Kasumi-1 (cell line): ENCODE data around the gene TWSG1.
"Not testable (repeated sequence)": the region's sequence is repeated elsewhere in the genome, so short reads cannot be mapped to it uniquely, and the experiment has no call there.

Experiments used
- DNase-seq, 2 experiments: peaks; one replicate each; lab custom pipeline; 2025; lab: John Stamatoyannopoulos, UW

The TWSG1 gene

DNA sequence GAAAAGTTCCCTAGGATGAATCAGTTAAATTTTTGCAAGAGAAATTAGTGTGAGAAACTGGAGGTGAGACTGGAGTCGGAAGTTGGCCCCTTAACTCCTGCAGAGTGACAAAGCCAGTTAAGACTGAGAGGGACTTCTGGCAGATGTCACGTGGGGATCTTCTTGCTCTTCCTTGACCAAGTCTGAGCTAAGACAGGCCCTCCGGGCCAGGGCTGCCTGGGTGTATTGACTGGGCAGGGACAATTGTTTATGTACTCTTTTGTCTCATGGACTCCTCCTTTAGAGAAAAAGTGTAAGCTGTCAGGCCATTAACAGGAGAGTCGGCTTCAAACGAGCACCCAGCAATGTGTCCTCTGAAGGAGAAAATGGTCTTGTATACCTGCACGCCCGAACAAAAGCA is 92.2 kb downstream of the TWSG1 start:
- DNase-seq, result no peak

GRCh38 chr18:9428301-9428706 is 93.7 kb downstream of the TWSG1 start:
- DNase-seq, result no peak

DNA sequence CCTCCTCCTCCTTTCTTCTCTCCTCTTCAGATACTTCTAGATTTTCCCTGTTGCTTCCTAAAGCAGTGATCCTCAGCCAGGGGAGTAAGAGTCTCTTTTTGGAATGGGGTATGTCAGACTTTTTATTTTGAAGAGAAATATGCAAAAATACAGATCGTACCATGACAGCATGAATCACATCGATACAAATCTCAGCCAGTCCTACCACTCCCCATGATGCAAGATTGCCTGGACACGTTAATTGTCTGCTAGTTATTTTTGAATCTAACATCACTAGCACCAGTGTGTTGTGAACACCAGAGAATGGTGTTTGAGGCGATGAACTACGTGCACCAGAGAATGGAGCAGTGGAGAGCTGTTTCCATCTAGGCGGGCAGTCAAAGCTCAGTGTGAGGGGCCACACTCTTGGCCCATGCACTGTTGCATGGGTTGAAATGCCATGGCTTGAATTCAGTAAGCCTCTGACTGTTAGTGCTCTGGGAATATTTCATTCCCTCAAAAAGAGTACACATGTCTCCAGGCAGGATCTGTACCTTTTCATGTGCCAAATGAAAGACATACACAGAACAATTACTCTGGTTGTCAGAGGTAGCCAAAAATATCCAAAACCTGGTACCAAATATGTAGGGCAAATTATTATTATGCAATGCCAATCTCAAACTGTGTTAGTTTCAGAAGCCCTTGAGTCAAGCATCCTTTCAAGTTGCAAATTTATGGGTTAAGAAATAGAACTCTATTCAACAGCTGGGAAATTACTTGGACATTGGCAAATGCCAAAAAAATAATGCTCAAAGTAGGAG is 94.5 kb downstream of the TWSG1 start:
- no peak for DNase-seq

- no peak for DNase-seq
These were observed 95.1 kb downstream of the TWSG1 start for GRCh38 chr18:9429662-9429993.

DNA sequence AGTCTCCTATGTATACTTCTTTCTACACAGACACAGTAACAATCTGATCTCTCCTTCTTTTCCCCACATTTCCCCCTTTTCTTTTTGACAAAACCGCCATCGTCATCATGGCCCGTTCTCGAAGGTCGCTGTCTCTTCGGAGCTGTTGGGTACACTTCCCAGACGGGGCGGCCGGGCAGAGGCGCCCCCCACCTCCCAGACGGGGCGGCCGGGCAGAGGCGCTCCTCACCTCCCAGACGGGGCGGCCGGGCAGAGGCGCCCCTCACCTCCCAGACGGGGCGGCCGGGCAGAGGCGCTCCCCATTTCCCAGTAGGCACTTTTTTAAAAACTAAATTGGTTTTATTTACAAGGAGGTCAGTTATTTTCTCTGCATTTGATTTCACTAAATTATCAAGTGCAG is 95.7 kb downstream of the TWSG1 start:
- not testable (repeated sequence) for DNase-seq

GRCh38 chr18:9431296-9431695 is 96.7 kb downstream of the TWSG1 start:
- DNase-seq, result no peak

- DNase-seq, result peak; percentile 88 to 93
These were observed 98.5 kb downstream of the TWSG1 start for GRCh38 chr18:9433122-9433521.

DNA sequence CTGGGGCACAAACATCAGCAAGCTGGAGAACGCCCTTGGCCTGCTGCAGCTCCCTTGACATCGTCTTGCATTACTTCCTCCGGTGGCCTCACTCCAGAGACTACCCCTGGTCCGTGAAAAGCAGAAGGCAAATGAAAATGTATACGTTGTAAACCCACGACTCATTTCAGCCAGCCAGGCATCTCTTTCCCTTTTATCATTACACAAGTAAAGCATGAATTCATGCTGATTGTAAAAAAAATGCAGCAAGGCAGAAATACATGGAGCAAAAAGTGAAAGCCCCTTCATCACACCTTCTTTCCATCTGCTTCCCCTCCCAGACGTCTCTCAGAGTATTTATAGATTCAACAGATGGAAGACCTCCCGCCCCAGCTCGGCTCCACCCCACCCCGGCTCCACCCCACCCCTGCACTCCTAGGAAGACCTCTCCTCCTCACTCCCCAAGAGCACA is 99.1 kb downstream of the TWSG1 start:
- DNase-seq, result peak; percentile 78 to 86

DNA sequence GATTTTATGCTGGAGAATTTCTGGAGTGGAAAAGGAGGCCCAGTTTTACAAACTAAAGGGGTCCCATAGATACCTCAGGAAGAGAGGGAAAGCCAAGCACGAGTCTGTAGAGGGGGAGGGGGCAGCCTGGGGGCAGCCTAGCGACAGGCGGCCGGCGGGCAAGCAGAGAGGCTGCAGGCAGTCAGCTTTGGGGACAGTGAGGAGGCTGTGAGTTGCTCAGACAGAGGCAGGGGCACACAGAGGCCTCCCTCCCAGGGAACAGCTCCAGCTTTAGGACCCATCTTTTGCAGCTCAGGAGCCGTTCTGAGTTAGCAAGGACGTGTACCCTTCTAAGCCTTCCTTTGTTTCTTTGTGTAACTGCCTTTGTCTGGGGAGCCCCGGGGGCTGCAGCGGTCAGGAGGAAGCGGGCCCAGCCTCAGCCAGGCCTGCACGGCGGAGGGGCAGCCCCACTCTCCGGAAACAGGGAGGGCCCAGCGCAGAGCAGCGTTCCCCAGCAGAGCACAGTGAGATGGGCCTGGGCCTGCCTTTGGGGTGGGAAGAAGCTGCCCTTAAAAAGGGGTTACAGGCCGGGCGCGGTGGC is 99.6 kb downstream of the TWSG1 start:
- peak; percentile 75 for DNase-seq

GRCh38 chr18:9435041-9435440 is 100.5 kb downstream of the TWSG1 start:
- DNase-seq, result no peak

DNA sequence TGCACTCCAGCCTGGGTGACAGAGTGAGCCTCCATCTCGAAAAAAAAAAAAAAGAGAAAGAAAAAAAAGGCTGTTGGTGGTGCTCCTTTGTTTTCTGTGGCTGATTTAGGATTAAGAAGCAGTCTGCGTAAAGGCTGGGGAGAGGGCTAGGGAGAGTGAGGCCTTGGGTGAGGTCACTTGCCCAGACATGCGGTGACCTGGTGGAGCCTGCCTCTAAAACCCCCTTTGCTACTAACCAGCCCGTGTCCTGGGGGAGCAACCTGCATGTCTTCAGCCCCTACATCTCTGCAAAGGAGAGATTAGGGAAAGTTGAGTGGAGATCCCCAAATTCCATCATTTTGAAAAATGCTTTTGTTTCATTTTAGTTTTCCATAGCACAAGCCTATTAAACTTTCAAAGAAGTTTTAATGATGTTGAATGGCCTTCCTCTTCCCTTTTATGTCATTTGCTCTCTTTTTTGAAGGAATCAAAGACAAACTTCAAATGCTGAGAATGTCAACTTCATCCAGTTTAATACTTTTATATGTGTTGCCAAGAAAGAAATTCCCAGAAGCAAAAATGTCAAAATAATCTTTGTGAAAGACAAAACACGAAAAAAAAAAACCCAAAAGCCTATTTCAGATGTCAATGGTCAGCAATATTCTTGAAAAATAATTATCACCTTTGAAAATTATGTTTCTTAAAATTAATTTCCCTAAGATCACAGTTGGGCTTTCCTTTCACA is 101.8 kb downstream of the TWSG1 start:
- DNase-seq, result no peak

GRCh38 chr18:9437021-9437437 is 102.5 kb downstream of the TWSG1 start:
- DNase-seq, result peak; percentile 21 to 23

- DNase-seq, result no peak
These were observed 103.1 kb downstream of the TWSG1 start for GRCh38 chr18:9437672-9438071.

- no peak for DNase-seq
These were observed 106.5 kb downstream of the TWSG1 start for GRCh38 chr18:9441061-9441460.

GRCh38 chr18:9444549-9444948 is 110.0 kb downstream of the TWSG1 start:
- DNase-seq, result no peak

- no peak for DNase-seq
These were observed 112.3 kb downstream of the TWSG1 start for GRCh38 chr18:9446839-9447238.

DNA sequence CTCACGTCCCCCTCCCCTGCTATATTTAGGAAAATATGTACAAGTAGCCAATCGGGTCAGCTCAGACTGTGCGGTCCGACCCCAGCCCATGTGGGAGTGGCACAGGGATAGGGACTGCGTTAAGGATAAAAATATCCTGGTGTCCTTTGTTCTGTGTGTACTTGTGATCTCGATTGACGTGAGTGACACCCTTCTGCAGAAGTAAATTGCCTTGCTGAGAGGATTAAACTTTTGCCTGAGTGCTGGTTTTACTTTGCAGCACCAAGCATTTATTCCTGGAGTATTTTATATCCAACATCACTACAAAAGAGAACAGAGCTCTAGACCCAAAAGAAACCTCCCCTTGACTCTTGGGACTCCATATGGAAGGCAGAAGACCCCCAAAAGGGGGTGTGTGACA is 112.8 kb downstream of the TWSG1 start:
- DNase-seq, result no peak

DNA sequence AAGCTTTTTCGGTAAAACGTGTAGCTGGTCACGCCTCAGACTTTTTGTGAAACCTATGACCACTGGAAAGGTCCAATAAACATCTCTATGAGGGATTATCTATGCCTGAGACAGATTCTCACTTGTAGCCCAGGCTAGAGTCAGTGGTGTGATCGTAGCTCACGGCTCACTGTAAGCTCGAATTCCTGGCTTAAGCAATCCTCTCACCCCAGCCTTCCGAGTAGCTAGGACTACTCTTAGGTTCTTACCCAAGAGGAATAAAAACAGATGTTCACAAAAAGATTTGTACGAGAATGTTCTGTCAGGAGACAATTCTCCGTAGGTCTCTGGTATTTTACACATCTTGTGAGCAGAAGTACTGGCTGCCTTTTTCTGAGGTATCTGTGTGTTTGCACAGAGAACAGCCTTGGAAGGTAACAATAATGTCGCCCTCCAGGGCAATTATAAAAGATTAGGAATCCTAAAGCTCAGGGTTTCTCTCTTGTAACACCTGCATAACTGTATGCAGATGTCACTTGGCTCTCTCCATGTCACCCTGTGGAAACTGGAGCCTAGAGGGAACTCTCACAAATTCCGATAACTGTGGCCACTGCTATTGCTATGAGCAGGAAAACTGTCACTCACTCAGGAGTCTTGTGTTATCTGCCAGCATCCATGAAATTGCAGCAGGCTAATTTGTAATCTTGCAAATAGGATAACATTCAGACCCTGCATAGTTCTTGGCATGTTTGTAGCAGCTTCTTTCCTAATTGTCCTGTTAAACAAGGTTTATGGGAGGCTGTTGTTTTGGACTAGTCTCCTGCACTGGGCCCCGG is 115.2 kb downstream of the TWSG1 start:
- DNase-seq, result no peak

DNA sequence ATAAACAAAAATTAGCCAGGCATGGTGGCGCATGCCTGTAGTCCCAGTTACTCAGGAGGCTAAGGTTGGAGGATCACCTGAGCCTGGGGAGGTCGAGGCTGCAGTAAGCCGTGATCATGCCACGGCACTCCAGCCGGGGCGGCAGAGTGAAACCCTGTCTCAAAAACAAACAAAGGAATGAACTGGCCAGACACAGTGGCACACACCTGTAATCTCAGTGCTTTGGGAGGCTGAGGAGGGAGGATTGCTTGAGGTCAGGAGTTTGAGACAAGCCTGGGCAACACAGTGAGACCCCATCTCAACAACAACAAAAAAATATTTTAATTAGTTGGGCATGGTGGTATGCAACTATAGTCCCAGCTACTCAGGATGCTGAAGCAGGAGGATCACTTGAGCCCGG is 116.3 kb downstream of the TWSG1 start:
- DNase-seq, result not testable (repeated sequence)
